Inferior parietal cortex (tissue), 1 donor: ENCODE results near the gene PRMT7.

ENCODE experiments used
- DNase-seq: peaks from one replicate; pipeline ENCODE4 v3.0.0-alpha.2; 2016; ENCODE audit errors: extremely low spot score

PRMT7 gene

GRCh38 chr16:68310774-68311511 is at the start of gene PRMT7, which contains the start of gene SLC7A6OS:
Gene PRMT7, plus strand, starts transcription at chr16:68311019. Its CDS starts 4,961 bp downstream, at chr16:68315980.
Gene SLC7A6OS, minus strand, starts transcription at chr16:68310946. Its CDS starts 20 bp downstream, at chr16:68310926.
- peak; percentile 95 for DNase-seq

- no peak for DNase-seq
Observed at GRCh38 chr16:68263559-68264127, 47.2 kb upstream of the PRMT7 start.

- DNase-seq, result peak; percentile 62
Observed at GRCh38 chr16:68264128-68265077, 46.4 kb upstream of the PRMT7 start, which contains the start of gene SLC7A6. Gene SLC7A6, plus strand, starts transcription at chr16:68264526. Its CDS starts 10,201 bp downstream, at chr16:68274727.

GRCh38 chr16:68265078-68265920 is 45.5 kb upstream of the PRMT7 start:
- peak; percentile 50 for DNase-seq

GRCh38 chr16:68267612-68268405 is 43.0 kb upstream of the PRMT7 start:
- DNase-seq, result no peak

- DNase-seq, result no peak
Observed at GRCh38 chr16:68269793-68270192, 41.0 kb upstream of the PRMT7 start.

- no peak for DNase-seq
Observed at GRCh38 chr16:68270353-68270752, 40.5 kb upstream of the PRMT7 start.

GRCh38 chr16:68272507-68273209 is 38.2 kb upstream of the PRMT7 start:
- DNase-seq, result no peak

- no peak for DNase-seq
Observed at GRCh38 chr16:68273459-68273858, 37.4 kb upstream of the PRMT7 start.

GRCh38 chr16:68273896-68274295 is 36.9 kb upstream of the PRMT7 start:
- no peak for DNase-seq

- no peak for DNase-seq
Observed at GRCh38 chr16:68274441-68274840, 36.4 kb upstream of the PRMT7 start.

- DNase-seq, result no peak
Observed at GRCh38 chr16:68275611-68276191, 35.1 kb upstream of the PRMT7 start.

GRCh38 chr16:68276223-68276622 is 34.6 kb upstream of the PRMT7 start:
- no peak for DNase-seq

- no peak for DNase-seq
Observed at GRCh38 chr16:68279726-68280558, 30.9 kb upstream of the PRMT7 start.

- DNase-seq, result no peak
Observed at GRCh38 chr16:68281368-68282063, 29.3 kb upstream of the PRMT7 start.

GRCh38 chr16:68282064-68282452 is 28.8 kb upstream of the PRMT7 start:
- no peak for DNase-seq

GRCh38 chr16:68283346-68283745 is 27.5 kb upstream of the PRMT7 start:
- no peak for DNase-seq
